HUES64 (cell line): Measurements from ENCODE around the gene PHYHD1.
A peak's percentile ranks its signal among the peaks of the same experiment; 100 is the strongest.

ENCODE experiments used
- H3K27ac ChIP-seq: 2 replicates; pipeline ENCODE4 v1.7.0; 2013; ENCODE audit warnings: low read depth, low read length, inconsistent platforms
- H3K27me3 ChIP-seq: 2 replicates; pipeline ENCODE4 v1.6.1; 2013; ENCODE audit warnings: mild to moderate bottlenecking, low read length; ENCODE audit not compliant: insufficient read depth
- H3K36me3 ChIP-seq: 2 replicates; pipeline ENCODE4 v1.6.1; 2013; ENCODE audit warnings: mild to moderate bottlenecking, low read length; ENCODE audit not compliant: insufficient read depth
- H3K4me1 ChIP-seq: 2 replicates; pipeline ENCODE4 v1.6.1; 2013; ENCODE audit warnings: mild to moderate bottlenecking, low read length, moderate library complexity; ENCODE audit not compliant: insufficient read depth
- H3K4me3 ChIP-seq: 2 replicates; pipeline ENCODE4 v1.5.1; 2013; ENCODE audit warnings: mild to moderate bottlenecking, low read length, moderate library complexity
- H3K9ac ChIP-seq: 2 replicates; pipeline ENCODE4 v1.6.1; 2013; ENCODE audit warnings: mild to moderate bottlenecking, low read depth, low read length
- H3K9me3 ChIP-seq: 2 replicates; pipeline ENCODE4 v1.6.1; 2013; ENCODE audit warnings: low read depth, low read length; ENCODE audit not compliant: insufficient read depth
- WGBS: fragments of 150-250, 120-280 bp; methylation state at CpG from one replicate; pipeline ENCODE4 v1.1.7; 2013; ENCODE audit warnings: missing lambda C conversion rate; 5-methylcytosine and 5-hydroxymethylcytosine counted together

The PHYHD1 gene

DNA sequence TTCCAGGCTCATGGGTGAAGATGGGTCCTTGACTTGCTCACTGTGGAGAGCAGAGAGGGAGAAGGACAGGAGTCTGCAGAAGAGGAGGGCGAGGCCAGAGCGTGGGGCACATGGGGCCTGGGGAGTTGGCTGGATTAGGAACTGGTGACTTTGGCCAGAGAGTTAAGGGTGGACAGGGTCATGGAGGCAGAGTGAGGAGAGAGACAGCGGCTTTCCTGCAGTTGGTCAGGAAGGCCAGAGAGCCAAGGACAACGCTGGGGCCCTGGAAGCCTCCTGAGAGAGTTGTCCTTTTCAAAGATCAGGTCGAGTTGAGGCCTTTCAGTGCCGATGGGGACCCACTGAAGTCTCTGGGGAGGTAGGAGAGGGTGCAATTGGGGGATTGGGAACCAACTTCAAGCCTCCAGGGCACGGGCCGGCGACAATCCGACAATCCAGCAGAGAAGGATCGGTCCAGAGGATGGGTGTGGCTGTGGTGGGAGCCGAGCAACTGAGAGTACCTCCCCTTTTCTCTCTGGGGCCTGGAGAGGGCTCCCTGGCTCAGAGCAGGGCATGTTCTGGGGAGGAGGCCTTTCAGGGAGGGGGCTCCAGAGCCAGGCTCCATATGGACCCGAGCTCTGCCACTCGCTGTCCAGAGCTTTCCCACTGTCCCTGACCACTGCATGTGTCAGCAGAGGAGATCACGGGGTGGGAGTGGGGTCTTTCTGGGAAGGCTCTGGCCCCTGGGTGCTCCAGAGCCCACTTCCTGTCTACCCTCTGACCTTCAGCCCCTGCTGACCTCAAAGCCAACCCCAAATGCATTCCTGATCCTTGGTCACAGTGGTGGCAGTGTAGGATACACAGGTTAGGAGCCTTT, 7.5 kb upstream of the PHYHD1 start:
- Histone ChIP-seq H3K27me3 (no peaks in the 10 kb centered on the region), H3K36me3 (peaks cover 62% of the 10 kb centered on the region), H3K27ac (peak overlapping the region; percentile 72), H3K4me3 (no peak overlapping the region), H3K9ac (peak overlapping the region; percentile 54), H3K4me1 (peaks cover 29% of the 10 kb centered on the region), H3K9me3 (no peaks in the 10 kb centered on the region)
- WGBS = 84% methylated on average over 15 of the region's 15 CpGs

GRCh38 chr9:128913995-128914772, 6.6 kb upstream of the PHYHD1 start:
- peaks cover 58% of the 10 kb centered on the region for H3K36me3 ChIP-seq
- no peak overlapping the region for H3K4me3 ChIP-seq
- no peak overlapping the region for H3K9ac ChIP-seq
- WGBS = 92% methylated on average over 23 of the region's 23 CpGs
- no peaks in the 10 kb centered on the region for H3K27me3 ChIP-seq
- no peak overlapping the region for H3K27ac ChIP-seq
- no peaks in the 10 kb centered on the region for H3K9me3 ChIP-seq
- peaks cover 29% of the 10 kb centered on the region for H3K4me1 ChIP-seq

GRCh38 chr9:128916204-128916603, 4.6 kb upstream of the PHYHD1 start:
- peaks cover 23% of the 10 kb centered on the region for H3K4me1 ChIP-seq
- no peak overlapping the region for H3K27ac ChIP-seq
- no peak overlapping the region for H3K9ac ChIP-seq
- H3K4me3 ChIP-seq = no peak overlapping the region
- H3K36me3 ChIP-seq = peaks cover 41% of the 10 kb centered on the region
- no peaks in the 10 kb centered on the region for H3K9me3 ChIP-seq
- H3K27me3 ChIP-seq = no peaks in the 10 kb centered on the region
- WGBS = 94% methylated on average over 18 of the region's 18 CpGs

DNA sequence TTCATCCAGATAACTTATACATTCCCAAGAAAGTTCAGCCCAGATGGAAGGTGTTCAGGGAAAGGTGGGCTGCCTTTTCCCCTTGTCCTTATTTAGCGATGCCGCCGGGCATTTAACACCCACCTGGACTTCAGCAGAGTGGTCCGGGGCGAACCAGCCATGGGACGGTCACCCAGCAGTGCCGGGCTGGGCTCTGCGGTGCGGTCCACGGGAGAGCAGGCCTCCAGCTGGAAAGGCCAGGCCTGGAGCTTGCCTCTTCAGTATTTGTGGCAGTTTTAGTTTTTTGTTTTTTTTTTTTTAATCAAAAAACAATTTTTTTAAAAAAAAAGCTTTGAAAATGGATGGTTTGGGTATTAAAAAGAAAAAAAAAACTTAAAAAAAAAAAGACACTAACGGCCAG, 4.0 kb upstream of the PHYHD1 start:
- Histone ChIP-seq H3K4me3 (no peak overlapping the region), H3K9ac (no peak overlapping the region), H3K27me3 (no peaks in the 10 kb centered on the region), H3K4me1 (peaks cover 20% of the 10 kb centered on the region), H3K36me3 (peaks cover 41% of the 10 kb centered on the region), H3K27ac (no peak overlapping the region), H3K9me3 (no peaks in the 10 kb centered on the region)
- 95% methylated on average over 11 of the region's 11 CpGs for WGBS

GRCh38 chr9:128917151-128917849, 3.5 kb upstream of the PHYHD1 start:
- Histone ChIP-seq H3K27me3 (no peaks in the 10 kb centered on the region), H3K36me3 (peaks cover 41% of the 10 kb centered on the region), H3K4me3 (no peak overlapping the region), H3K9me3 (no peaks in the 10 kb centered on the region), H3K9ac (no peak overlapping the region), H3K4me1 (peaks cover 17% of the 10 kb centered on the region), H3K27ac (no peak overlapping the region)
- 96% methylated on average over 26 of the region's 26 CpGs for WGBS

DNA sequence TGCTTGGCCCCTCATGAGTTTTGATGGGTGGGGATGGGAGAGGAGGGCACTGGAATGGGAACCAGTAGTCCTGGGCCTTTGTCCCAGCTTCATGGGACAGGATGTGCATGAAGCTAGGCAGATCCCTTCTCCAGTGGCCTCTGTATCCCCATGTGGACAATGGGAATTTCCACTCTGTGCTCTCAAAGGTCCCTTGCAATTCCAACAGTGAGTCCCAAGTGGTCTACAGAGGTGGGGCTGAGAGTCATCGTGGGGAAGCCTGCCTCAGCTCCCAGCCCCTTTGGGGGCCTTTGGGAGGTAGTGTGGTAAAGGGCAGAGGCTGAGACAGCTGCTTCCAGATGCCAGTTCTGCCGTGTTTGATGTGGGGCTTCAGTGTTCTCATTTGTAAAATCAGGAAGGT, 1.9 kb upstream of the PHYHD1 start:
- no peak overlapping the region for H3K9ac ChIP-seq
- no peaks in the 10 kb centered on the region for H3K9me3 ChIP-seq
- 88% methylated on average over 2 of the region's 2 CpGs for WGBS
- H3K4me1 ChIP-seq = peaks cover 5% of the 10 kb centered on the region
- H3K27ac ChIP-seq = no peak overlapping the region
- H3K4me3 ChIP-seq = no peak overlapping the region
- H3K27me3 ChIP-seq = no peaks in the 10 kb centered on the region
- peaks cover 41% of the 10 kb centered on the region for H3K36me3 ChIP-seq

DNA sequence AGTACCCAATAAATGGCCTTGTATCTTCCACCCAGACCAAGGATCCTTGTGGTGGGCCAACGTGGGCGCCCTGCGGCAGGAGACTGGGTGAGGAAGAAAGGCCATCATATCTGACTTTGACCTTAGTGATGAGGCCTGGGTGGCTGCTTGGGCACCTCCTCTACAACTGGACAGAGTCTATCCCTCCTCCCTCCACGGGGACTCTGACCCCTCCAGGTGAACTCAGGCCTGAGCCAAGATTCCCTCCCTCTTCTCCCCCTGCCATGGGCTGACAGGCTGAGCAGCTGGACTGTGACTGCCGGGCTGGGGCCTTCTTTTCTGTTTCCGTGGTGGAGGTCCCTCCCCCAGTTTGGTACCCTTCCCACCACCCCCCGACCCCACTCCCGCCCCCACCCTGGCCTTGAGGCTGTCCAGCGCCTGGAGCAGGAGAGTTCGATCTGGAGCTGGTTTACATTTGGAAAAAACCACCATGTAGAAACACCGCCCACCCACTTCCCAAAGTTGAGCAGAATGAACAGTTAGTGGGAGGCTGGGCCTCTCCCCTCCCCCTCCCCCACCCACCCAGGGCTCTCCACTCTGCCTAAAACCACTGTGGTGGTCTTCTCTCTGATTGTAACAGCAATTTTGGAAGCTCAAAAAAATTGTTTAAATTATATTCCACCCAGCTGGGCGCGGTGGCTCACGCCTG, 1.2 kb upstream of the PHYHD1 start:
- WGBS = 90% methylated on average over 13 of the region's 14 CpGs
- no peaks in the 10 kb centered on the region for H3K9me3 ChIP-seq
- H3K4me1 ChIP-seq = peaks cover 5% of the 10 kb centered on the region
- H3K27ac ChIP-seq = no peak overlapping the region
- no peak overlapping the region for H3K4me3 ChIP-seq
- H3K27me3 ChIP-seq = no peaks in the 10 kb centered on the region
- peaks cover 40% of the 10 kb centered on the region for H3K36me3 ChIP-seq
- H3K9ac ChIP-seq = no peak overlapping the region

GRCh38 chr9:128921881-128922763, 1.3 kb downstream of the PHYHD1 start:
- Histone ChIP-seq H3K27me3 (no peaks in the 10 kb centered on the region), H3K27ac (peak overlapping the region; percentile 80), H3K4me1 (peaks cover 5% of the 10 kb centered on the region), H3K9ac (peak overlapping the region; percentile 64), H3K9me3 (no peaks in the 10 kb centered on the region), H3K36me3 (peaks cover 18% of the 10 kb centered on the region), H3K4me3 (peak overlapping the region; percentile 59)
- 7% methylated on average over 30 of the region's 32 CpGs for WGBS

- Histone ChIP-seq H3K27ac (no peak overlapping the region), H3K27me3 (no peaks in the 10 kb centered on the region), H3K36me3 (peaks cover 7% of the 10 kb centered on the region; the same call in 1 of the 2 replicates), H3K9ac (no peak overlapping the region), H3K4me3 (no peak overlapping the region), H3K4me1 (peaks cover 5% of the 10 kb centered on the region), H3K9me3 (no peaks in the 10 kb centered on the region)
- 97% methylated on average over 6 of the region's 6 CpGs for WGBS
These were observed 2.7 kb downstream of the PHYHD1 start for GRCh38 chr9:128923493-128923883.
